K562 (cell line): ENCODE data around the gene SLC6A6. TPM values are rescaled to one million over a fixed set of nuclear protein-coding genes. Genes with fewer than 3 reads are reported as not detected.

ENCODE experiments used
- ATAC-seq: fragments of 200-7000 bp; cut with Tn5 transposase; 3 replicates; pipeline ENCODE4 v1.9.1; 2020; ENCODE audit warnings: moderate library complexity
- BruUV-seq: library from RNA; stranded (reverse); fragments of 400-500 nt; replicated peaks from 2 replicates; lab custom pipeline; 2021; lab: Mats Ljungman, UMichigan
- CTCF ChIA-PET: fragments of 300-600 bp; formaldehyde crosslinking; extraction: SDS; loops from one replicate; lab custom pipeline; 2021; ENCODE audit warnings: low intra/inter-chr PET ratio; lab: Yijun Ruan, JAX
- POLR2A ChIA-PET: fragments of 300-600, 350-650 bp; sonication (Branson Sonifier 250); formaldehyde crosslinking; extraction: SDS; loops from one replicate; lab custom pipeline; 2021; ENCODE audit warnings: antibody characterized with exemption, inconsistent platforms; lab: Yijun Ruan, JAX
- DNase-seq, 4 experiments: peaks; one replicate each; pipeline versions ENCODE4 v3.0.0 to v3.0.0-alpha.2; 2011 to 2018; ENCODE audit warnings: low spot score in 3 of 4, mixed read lengths in 3 of 4; ENCODE audit errors: extremely low read depth in 1 of 4
- FAIRE-seq: peaks from 2 replicates; lab custom pipeline; 2011; peaks lifted over from hg19 to GRCh38; lab: Jason Lieb, UNC
- H2AFZ ChIP-seq: 2 replicates; pipeline ENCODE4 v1.6.0; 2011; ENCODE audit warnings: low read depth, low read length, control low read depth, inconsistent platforms
- H3K27ac ChIP-seq: fragments of 200-600 bp; 3 replicates; pipeline ENCODE4 v1.8.0; 2011; ENCODE audit warnings: low read depth, mild to moderate bottlenecking, control low read depth, inconsistent platforms, low read length, moderate library complexity, mixed read lengths; ENCODE audit errors: extremely low read depth
- H3K27me3 ChIP-seq, 2 experiments: fragments of 300-600 bp in 1 of 2; 2 replicates in 1 of 2; 3 replicates in 1 of 2; pipeline versions ENCODE4 v1.6.0 to v1.8.0; 2011; ENCODE audit warnings: inconsistent platforms in 2 of 2, low read length in 2 of 2, mild to moderate bottlenecking in 1 of 2, mixed read lengths in 1 of 2, moderate library complexity in 1 of 2; ENCODE audit not compliant: control insufficient read depth in 2 of 2, insufficient read depth in 2 of 2
- H3K36me3 ChIP-seq: fragments of 300-600 bp; 3 replicates; pipeline ENCODE4 v1.8.0; 2011; ENCODE audit warnings: mild to moderate bottlenecking, low read length, inconsistent platforms; ENCODE audit not compliant: control insufficient read depth, insufficient read depth
- H3K4me1 ChIP-seq, 2 experiments: fragments of 200-600 bp in 1 of 2; replicated peaks in 1 of 2; 2 replicates in 1 of 2; 3 replicates in 1 of 2; pipeline versions ENCODE4 v1.5.1 to v1.8.0; 2011; ENCODE audit warnings: inconsistent platforms in 2 of 2, low read length in 2 of 2, mild to moderate bottlenecking in 1 of 2, mixed read lengths in 1 of 2, moderate library complexity in 1 of 2; ENCODE audit not compliant: control insufficient read depth in 2 of 2, insufficient read depth in 2 of 2
- H3K4me2 ChIP-seq: 2 replicates; pipeline ENCODE4 v1.6.1; 2011; ENCODE audit warnings: low read length, control low read depth, inconsistent platforms, mixed read lengths; ENCODE audit not compliant: insufficient read depth
- H3K4me3 ChIP-seq: fragments of 200-600 bp; sonication (generic), shearing (Covaris generic); 2 replicates; pipeline ENCODE4 v1.5.1; 2016; ENCODE audit warnings: control low read depth, inconsistent platforms
- H3K79me2 ChIP-seq: fragments of 200-600 bp; 3 replicates; pipeline ENCODE4 v1.8.0; 2011; ENCODE audit warnings: low read length, inconsistent platforms; ENCODE audit not compliant: control insufficient read depth, insufficient read depth
- H3K9ac ChIP-seq, 2 experiments: 2 replicates each; pipeline versions ENCODE4 v1.6.0 to v1.6.1; 2011; ENCODE audit warnings: low read depth in 2 of 2, low read length in 2 of 2, control low read depth in 1 of 2, inconsistent platforms in 1 of 2, mild to moderate bottlenecking in 1 of 2, mixed read lengths in 1 of 2; ENCODE audit not compliant: insufficient read depth in 1 of 2
- H3K9me1 ChIP-seq: one replicate; pipeline ENCODE4 v1.6.0; 2011; ENCODE audit warnings: inconsistent platforms, mild to moderate bottlenecking, low read length, moderate library complexity; ENCODE audit not compliant: control insufficient read depth, insufficient read depth
- H3K9me3 ChIP-seq: replicated peaks from 2 replicates; pipeline ENCODE4 v1.5.1; 2011; ENCODE audit warnings: low read depth, low read length, inconsistent platforms; ENCODE audit not compliant: control insufficient read depth, insufficient read depth
- H4K20me1 ChIP-seq: replicated peaks from 2 replicates; pipeline ENCODE4 v1.6.1; 2011; ENCODE audit warnings: low read length, inconsistent platforms, mixed read lengths; ENCODE audit not compliant: control insufficient read depth, insufficient read depth
- ADNP ChIP-seq: fragments of 200-800 bp; sonication (Bioruptor generic); IDR thresholded peaks from 2 replicates; pipeline ENCODE4 v1.6.1; 2016; ENCODE audit warnings: missing genetic modification characterization, missing compliant biosample characterization
- BCOR ChIP-seq: fragments of 450-650 bp; IDR thresholded peaks from 2 replicates; pipeline ENCODE4 v1.6.1; 2016
- CHD1 ChIP-seq: fragments of 200-600 bp; sonication (generic); IDR thresholded peaks from one replicate; pipeline ENCODE4 v1.6.1; 2012; ENCODE audit warnings: mild to moderate bottlenecking, moderate library complexity, low read length, inconsistent platforms
- COPS2 ChIP-seq: fragments of 450-650 bp; conservative IDR thresholded peaks from 2 replicates; pipeline ENCODE4 v1.6.1; 2016; ENCODE audit warnings: mild to moderate bottlenecking, moderate library complexity
- FOXA3 ChIP-seq, 2 experiments: fragments of 450-650 bp in 1 of 2; sonication (generic) in 1 of 2; formaldehyde crosslinking; IDR thresholded peaks in 1 of 2; conservative IDR thresholded peaks in 1 of 2; 2 replicates each; pipeline versions ENCODE4 v1.4.0 to v1.8.0; 2020 to 2022; ENCODE audit warnings: mild to moderate bottlenecking in 2 of 2, missing genetic modification reagents in 1 of 2
- HDAC2 ChIP-seq: fragments of 450-650 bp; IDR thresholded peaks from 2 replicates; pipeline ENCODE4 v1.6.1; 2016; ENCODE audit warnings: mild to moderate bottlenecking
- KDM4B ChIP-seq, 2 experiments: fragments of 450-650 bp in 1 of 2; sonication (generic) in 1 of 2; IDR thresholded peaks; 2 replicates each; pipeline ENCODE4 v1.6.1; 2016 to 2017; ENCODE audit warnings: borderline replicate concordance in 2 of 2, antibody characterized with exemption in 1 of 2, low read depth in 1 of 2, mild to moderate bottlenecking in 1 of 2
- MTA1 ChIP-seq: fragments of 450-650 bp; IDR thresholded peaks from 2 replicates; pipeline ENCODE4 v1.6.1; 2017; ENCODE audit warnings: borderline replicate concordance
- PTBP1 ChIP-seq: fragments of 200-400 bp; formaldehyde crosslinking; IDR thresholded peaks from 2 replicates; pipeline ENCODE4 v1.6.1; 2017; ENCODE audit warnings: low read depth, low read length
- PYGO2 ChIP-seq: fragments of 450-650 bp; IDR thresholded peaks from 2 replicates; pipeline ENCODE4 v1.6.1; 2016; ENCODE audit warnings: mild to moderate bottlenecking, missing genetic modification characterization, moderate library complexity, missing compliant biosample characterization
- RAD21 ChIP-seq, 2 experiments: fragments of 250-450 bp in 1 of 2; fragments of 450-650 bp in 1 of 2; sonication (Bioruptor Pico) in 1 of 2; formaldehyde crosslinking in 1 of 2; IDR thresholded peaks in 1 of 2; conservative IDR thresholded peaks in 1 of 2; 2 replicates each; pipeline versions ENCODE4 v1.4.0 to v1.8.0; 2020 to 2022; ENCODE audit warnings: mild to moderate bottlenecking in 2 of 2, moderate library complexity in 1 of 2
- RBM22 ChIP-seq: fragments of 200-400 bp; formaldehyde crosslinking; IDR thresholded peaks from 2 replicates; pipeline ENCODE4 v1.6.1; 2018; ENCODE audit warnings: low read length, low read depth; ENCODE audit not compliant: poor library complexity, severe bottlenecking
- RBM25 ChIP-seq: fragments of 200-400 bp; formaldehyde crosslinking; IDR thresholded peaks from 2 replicates; pipeline ENCODE4 v1.6.1; 2018; ENCODE audit warnings: low read length, low read depth, moderate library complexity; ENCODE audit not compliant: severe bottlenecking
- SMARCA4 ChIP-seq: fragments of 450-650 bp; IDR thresholded peaks from 2 replicates; pipeline ENCODE4 v1.6.1; 2016
- SMARCA5 ChIP-seq: fragments of 450-650 bp; IDR thresholded peaks from 2 replicates; pipeline ENCODE4 v1.6.1; 2016
- ZKSCAN1 ChIP-seq: fragments of 150-350 bp; IDR thresholded peaks from 2 replicates; pipeline ENCODE4 v1.6.1; 2016; ENCODE audit warnings: low read depth, low read length
- ZNF175 ChIP-seq: fragments of 200-800 bp; sonication (Bioruptor generic); IDR thresholded peaks from 2 replicates; pipeline ENCODE4 v1.6.1; 2016; ENCODE audit warnings: low read depth, mild to moderate bottlenecking, missing genetic modification characterization, missing compliant biosample characterization
- ZNF740 ChIP-seq, 3 experiments: fragments of 200-800 bp in 1 of 3; sonication (Bioruptor generic) in 1 of 3; sonication (generic) in 1 of 3; formaldehyde crosslinking in 1 of 3; IDR thresholded peaks; 2 replicates each; pipeline versions ENCODE4 v1.6.1 to v1.8.0; 2016 to 2022; ENCODE audit warnings: mild to moderate bottlenecking in 2 of 3, missing compliant biosample characterization in 2 of 3, missing genetic modification characterization in 2 of 3, missing genetic modification reagents in 1 of 3
- ZNF780A ChIP-seq: fragments of 250-450 bp; sonication (Bioruptor Pico); IDR thresholded peaks from 2 replicates; pipeline ENCODE4 v1.5.0; 2021; ENCODE audit warnings: mild to moderate bottlenecking
- WGBS: fragments of 100-300 bp; shearing (Covaris generic); methylation state at CpG from one replicate; pipeline ENCODE4 v1.1.6; 2016; ENCODE audit warnings: low coverage, mixed read lengths; ENCODE audit not compliant: insufficient coverage; ENCODE audit errors: missing lambda C conversion rate; 5-methylcytosine and 5-hydroxymethylcytosine counted together
- in situ Hi-C: fragments of 300-500 bp; cut with MboI; formaldehyde crosslinking; loops from 4 replicates; pipeline ENCODE4 v1.15.0; 2018; ENCODE audit warnings: inconsistent platforms, mixed read lengths
- intact Hi-C: fragments of 100-400 bp; cut with micrococcal nuclease; formaldehyde crosslinking; loops from 2 replicates; pipeline ENCODE4 v1.14.2; 2022
- polyA plus RNA-seq, 8 experiments: library from polyadenylated mRNA; depleted of rRNA in 4 of 8; stranded (reverse) in 5 of 8; unstranded in 3 of 8; fragments of >200 nt; fragmentation: Nextera tagmentation in 2 of 8; fragmentation: Illumina TruSeq in 1 of 8; extraction: Ambion mirVana in 2 of 8; extraction: Trizol in 1 of 8; gene quantifications; 2 replicates each; pipeline versions ENCODE4 v1.2.1 to v1.2.3, GENCODE V29; 2011 to 2014; ENCODE audit warnings: inconsistent platforms in 1 of 8, missing spikeins in 1 of 8
- total RNA-seq, 7 experiments: library from RNA; depleted of rRNA in 6 of 7; stranded (reverse); fragments of >200 nt in 6 of 7; fragmentation: Illumina TruSeq in 2 of 7; extraction: Trizol in 2 of 7; gene quantifications; 2 replicates each; pipeline versions ENCODE4 v1.2.1 to v1.2.3, GENCODE V29; 2011 to 2021; ENCODE audit warnings: low replicate concordance in 1 of 7
- TF ChIP-seq, protein P1 (sequence below): fragments of 450-650 bp; formaldehyde crosslinking; IDR thresholded peaks from 2 replicates; pipeline ENCODE4 v1.4.0; 2020; ENCODE audit warnings: mild to moderate bottlenecking, moderate library complexity

The SLC6A6 gene
- total and polyA plus RNA-seq, 9 of the 15 experiments (the other 6 are each of a cell fraction or from before 2014, with no cell fraction given) = 12.3 to 203 (median 93.2) TPM

GRCh38 chr3:14456794-14457193, 54.4 kb downstream of the SLC6A6 start (continued):
- TF ChIP-seq ZNF740 (CRISPR knock-in tag; IDR thresholded peaks at IDR 0.05) (peak; percentile 4; the same call in 1 of the 2 replicates), ZNF740 (tag; IDR thresholded peaks at IDR 0.05) (no peak)

- Histone ChIP-seq H3K79me2 (no peaks in the 10 kb centered on the region), H4K20me1 (no peaks in the 10 kb centered on the region), H3K27me3 (no peaks in the 10 kb centered on the region), H3K9me3 (no peaks in the 10 kb centered on the region), H3K4me3 (no peak overlapping the region), H3K9ac (peak overlapping the region in 1 of 2 experiments; percentile 63; a peak in 2 of 4 replicates), H3K4me2 (no peak overlapping the region), H3K9me1 (peaks cover 3% of the 10 kb centered on the region), H3K27ac (peak overlapping the region; percentile 55; the same call in 2 of the 3 replicates), H2AFZ (no peak overlapping the region), H3K36me3 (peaks cover 100% of the 10 kb centered on the region), H3K4me1 (peaks cover 8 to 9% of the 10 kb centered on the region in 2 experiments; a peak in 3 of 5 replicates)
- in situ Hi-C loops (no loop called here), intact Hi-C loops (no loop called here)
- ChIA-PET POLR2A (interaction anchor here (0.6 to 2.2 kb wide), 6 partner anchors 10 to 1602 kb away, joined by 3 to 10 read pairs (median 3); no protein-coding TSS in a partner anchor), CTCF (no interaction called here)
- 86% methylated on average over 5 of the region's 5 CpGs for WGBS
- BruUV-seq = no TSS peak
- FAIRE-seq (peak; percentile 29), ATAC-seq (no peak), DNase-seq (no peak)
- 0 out of 2 replicates have a peak, but pooled peaks have one; percentile 7 for TF ChIP-seq ZKSCAN1
- TF ChIP-seq ZNF175 (CRISPR knock-in tag) = no peak
- no peak for TF ChIP-seq PYGO2 (tag)
- TF ChIP-seq MTA1 = no peak
- TF ChIP-seq RBM25 = peak; percentile 98
- peak; percentile 35; the same call in 1 of the 2 replicates for TF ChIP-seq SMARCA5
- no peak for TF ChIP-seq RBM22
- no peak for TF ChIP-seq FOXA3 (CRISPR knock-in tag; conservative IDR thresholded peaks at IDR 0.05 in 1 of 2, IDR thresholded peaks at IDR 0.05 in 1 of 2)
- TF ChIP-seq RAD21 (CRISPR knock-in tag; conservative IDR thresholded peaks at IDR 0.05 in 1 of 2, IDR thresholded peaks at IDR 0.05 in 1 of 2) = no peak
- TF ChIP-seq PTBP1 = 0 out of 2 replicates have a peak, but pooled peaks have one; percentile 48
- TF ChIP-seq SMARCA4 = no peak
- peak; percentile 62; the same call in 1 of the 2 replicates for TF ChIP-seq ADNP (tag)
- TF ChIP-seq HDAC2 = peak; percentile 74; the same call in 1 of the 2 replicates
- TF ChIP-seq, protein P1, sequence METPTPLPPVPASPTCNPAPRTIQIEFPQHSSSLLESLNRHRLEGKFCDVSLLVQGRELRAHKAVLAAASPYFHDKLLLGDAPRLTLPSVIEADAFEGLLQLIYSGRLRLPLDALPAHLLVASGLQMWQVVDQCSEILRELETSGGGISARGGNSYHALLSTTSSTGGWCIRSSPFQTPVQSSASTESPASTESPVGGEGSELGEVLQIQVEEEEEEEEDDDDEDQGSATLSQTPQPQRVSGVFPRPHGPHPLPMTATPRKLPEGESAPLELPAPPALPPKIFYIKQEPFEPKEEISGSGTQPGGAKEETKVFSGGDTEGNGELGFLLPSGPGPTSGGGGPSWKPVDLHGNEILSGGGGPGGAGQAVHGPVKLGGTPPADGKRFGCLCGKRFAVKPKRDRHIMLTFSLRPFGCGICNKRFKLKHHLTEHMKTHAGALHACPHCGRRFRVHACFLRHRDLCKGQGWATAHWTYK (CRISPR knock-in tag) = no peak
- no peak for TF ChIP-seq CHD1
- no peak for TF ChIP-seq KDM4B (IDR thresholded peaks at IDR 0.05; ENCODE audit: borderline replicate concordance in 2 of 2, low read depth in 1 of 2)
- no peak for TF ChIP-seq ZNF780A (CRISPR knock-in tag)
- no peak for TF ChIP-seq COPS2
- peak; percentile 89 for TF ChIP-seq BCOR
These were observed 55.1 kb downstream of the SLC6A6 start for GRCh38 chr3:14457481-14457880.
